Measurements from ENCODE around the gene CD74. TPM values are rescaled to one million over a fixed set of nuclear protein-coding genes. Genes with fewer than 3 reads are reported as not detected.

CD74 gene
- total and polyA plus RNA-seq, 2 of the 4 experiments (the other 2 are of a cell fraction), result 0.18 to 1.1 TPM

DNA sequence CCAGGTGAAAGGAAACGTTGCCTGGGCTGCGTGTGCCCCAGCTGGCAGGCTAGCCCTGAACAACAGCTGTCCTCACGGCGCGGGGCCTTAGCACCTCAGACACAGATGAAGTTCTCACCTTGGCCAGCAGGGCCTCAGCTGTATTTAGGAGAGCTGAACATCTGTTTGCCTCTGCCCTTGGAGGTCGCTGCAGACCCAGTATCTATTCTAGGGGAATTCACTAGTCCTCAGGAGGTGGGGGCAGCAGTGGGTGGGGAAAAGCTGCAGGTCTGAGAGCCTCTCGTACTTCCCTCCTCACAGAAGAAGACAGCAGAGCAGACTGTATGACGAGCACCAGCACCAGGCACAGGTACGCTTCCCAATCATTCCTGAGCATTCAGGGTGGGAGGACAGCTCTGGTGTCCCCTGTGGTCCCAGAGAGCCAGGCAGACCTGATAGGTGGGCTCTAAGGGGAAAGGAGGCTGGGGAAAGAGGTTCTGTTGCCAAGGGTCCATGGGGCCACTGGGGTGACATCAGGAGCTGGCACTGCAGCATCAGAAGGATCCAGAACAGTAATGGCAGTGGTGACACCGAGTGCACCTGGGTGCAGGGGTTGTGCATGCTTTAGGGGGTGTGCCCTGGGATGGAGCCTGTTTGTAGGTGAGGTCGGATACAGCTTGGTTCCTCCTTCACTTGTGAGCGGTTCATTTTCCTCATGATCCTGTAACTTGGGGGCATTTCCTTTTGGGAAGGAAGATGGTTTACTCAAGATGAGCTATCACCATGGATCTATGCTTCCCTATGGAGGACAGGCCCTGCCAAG is 13.8 kb downstream of the CD74 start:
- Histone ChIP-seq H4K20me1 (ENCODE audit: insufficient read depth, low read length) (peaks cover 7% of the 10 kb centered on the region; the same call in 1 of the 2 replicates), H2AK5ac (ENCODE audit: low read depth, low read length) (peak overlapping the region; percentile 84; the same call in 1 of the 2 replicates), H3K9me3 (ENCODE audit: control insufficient read depth, insufficient read depth, low read length) (no peaks in the 10 kb centered on the region), H3K27ac (ENCODE audit: insufficient read depth, low read length) (peak overlapping the region; percentile 39; the same call in 1 of the 2 replicates), H3K4me3 (ENCODE audit: insufficient read depth, low read depth, low read length) (no peak overlapping the region), H3K18ac (ENCODE audit: low read depth, low read length) (0 out of 2 replicates have a peak overlapping the region, but pooled peaks have one; percentile 38), H3K56ac (ENCODE audit: extremely low read depth, insufficient read depth, low read length) (0 out of 2 replicates have a peak overlapping the region, but pooled peaks have one; percentile 10), H3K4me1 (ENCODE audit: control insufficient read depth, insufficient read depth, low read length) (peaks cover 19% of the 10 kb centered on the region), H3K14ac (replicated peaks; ENCODE audit: low read depth, low read length) (peak overlapping the region; percentile 36), H2AFZ (replicated peaks; ENCODE audit: low read length, poor library complexity) (peak overlapping the region; percentile 53), H2BK120ac (ENCODE audit: low read depth, low read length) (peak overlapping the region; percentile 71), H2BK15ac (ENCODE audit: low read depth, low read length) (peak overlapping the region; percentile 58; the same call in 1 of the 3 replicates), H3K36me3 (ENCODE audit: control insufficient read depth, insufficient read depth, low read length) (peaks cover 36% of the 10 kb centered on the region), H4K5ac (ENCODE audit: low read depth, low read length) (peak overlapping the region; percentile 19; the same call in 1 of the 2 replicates), H3K4ac (ENCODE audit: low read depth, low read length) (peak overlapping the region; percentile 60), H3K9ac (ENCODE audit: low read depth, low read length) (no peak overlapping the region), H3K23ac (ENCODE audit: low read depth, low read length) (peak overlapping the region; percentile 78; the same call in 1 of the 2 replicates), H4K91ac (ENCODE audit: insufficient read depth, low read depth, low read length) (peak overlapping the region; percentile 46), H3K4me2 (ENCODE audit: low read depth, low read length) (no peak overlapping the region), H3K27me3 (ENCODE audit: control insufficient read depth, insufficient read depth, low read length) (no peaks in the 10 kb centered on the region), H3K79me1 (ENCODE audit: low read depth in 1 of 2, low read length in 2 of 2) (peaks cover 0 to 15% of the 10 kb centered on the region in 2 experiments; a peak in 1 of 4 replicates), H2BK20ac (ENCODE audit: low read depth, low read length) (peak overlapping the region; percentile 33; the same call in 1 of the 2 replicates), H2BK5ac (ENCODE audit: low read depth, low read length, poor library complexity, severe bottlenecking) (peak overlapping the region; percentile 41), H4K8ac (ENCODE audit: low read depth in 2 of 2, low read length in 2 of 2) (peak overlapping the region in 1 of 2 experiments; percentile 8; a peak in 2 of 4 replicates), H3K9me1 (ENCODE audit: insufficient read depth, low read length) (peaks cover 38% of the 10 kb centered on the region), H2AK9ac (replicated peaks; ENCODE audit: low read depth, low read length, poor library complexity) (peak overlapping the region; percentile 84)
- intact Hi-C loops (cut with micrococcal nuclease) (loop anchor here (5.0 kb wide), 1 partner anchor 33 kb away; no protein-coding TSS in a partner anchor), in situ Hi-C loops (cut with MboI; ENCODE audit: low sequenced_read_pairs) (no loop called here), dilution Hi-C loops (cut with HindIII; ENCODE audit: low sequenced_read_pairs, unreplicated experiment) (no loop called here)
- POLR2A ChIA-PET (ENCODE audit: unreplicated experiment), result no interaction called here
- 100% methylated on average over 1 of the region's 12 CpGs; no CpG with 5 or more reads in 1 of the 2 experiments for WGBS, 2 experiments (ENCODE audit: extremely low coverage in 2 of 2, insufficient read length in 1 of 2)
- TF ChIP-seq, protein P1, sequence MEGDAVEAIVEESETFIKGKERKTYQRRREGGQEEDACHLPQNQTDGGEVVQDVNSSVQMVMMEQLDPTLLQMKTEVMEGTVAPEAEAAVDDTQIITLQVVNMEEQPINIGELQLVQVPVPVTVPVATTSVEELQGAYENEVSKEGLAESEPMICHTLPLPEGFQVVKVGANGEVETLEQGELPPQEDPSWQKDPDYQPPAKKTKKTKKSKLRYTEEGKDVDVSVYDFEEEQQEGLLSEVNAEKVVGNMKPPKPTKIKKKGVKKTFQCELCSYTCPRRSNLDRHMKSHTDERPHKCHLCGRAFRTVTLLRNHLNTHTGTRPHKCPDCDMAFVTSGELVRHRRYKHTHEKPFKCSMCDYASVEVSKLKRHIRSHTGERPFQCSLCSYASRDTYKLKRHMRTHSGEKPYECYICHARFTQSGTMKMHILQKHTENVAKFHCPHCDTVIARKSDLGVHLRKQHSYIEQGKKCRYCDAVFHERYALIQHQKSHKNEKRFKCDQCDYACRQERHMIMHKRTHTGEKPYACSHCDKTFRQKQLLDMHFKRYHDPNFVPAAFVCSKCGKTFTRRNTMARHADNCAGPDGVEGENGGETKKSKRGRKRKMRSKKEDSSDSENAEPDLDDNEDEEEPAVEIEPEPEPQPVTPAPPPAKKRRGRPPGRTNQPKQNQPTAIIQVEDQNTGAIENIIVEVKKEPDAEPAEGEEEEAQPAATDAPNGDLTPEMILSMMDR (conservative IDR thresholded peaks at IDR 0.05; ENCODE audit: low read depth, low read length), result peak; percentile 20; the same call in 1 of the 2 replicates
- no peak for TF ChIP-seq RFX5 (IDR thresholded peaks at IDR 0.05; ENCODE audit: low read depth, low read length)
- CTCF ChIA-PET, result interaction anchor here (1.3 kb wide), 2 partner anchors 14 to 22 kb away, joined by 3 read pairs; no protein-coding TSS in a partner anchor
- BruUV-seq (replicated peaks), result no TSS peak
- no peak for ATAC-seq (ENCODE audit: low read depth)
- DNase-seq, result no peak
